H9 (cell line): ENCODE measurements around the gene CCDC160. TPM values are rescaled to one million over a fixed set of nuclear protein-coding genes. Genes with fewer than 3 reads are reported as not detected.

Source experiments
- DNase-seq: peaks from one replicate; pipeline ENCODE4 v3.0.0-alpha.2; 2017
- H2AFZ ChIP-seq: one replicate; pipeline ENCODE4 v1.6.1; 2013; ENCODE audit warnings: mild to moderate bottlenecking, low read length, control low read depth, moderate library complexity
- H2AK5ac ChIP-seq: 2 replicates; pipeline ENCODE4 v1.6.1; 2013; ENCODE audit warnings: low read length, control low read depth, mixed read lengths; ENCODE audit not compliant: insufficient read length
- H2BK120ac ChIP-seq: one replicate; pipeline ENCODE4 v1.6.1; 2013; ENCODE audit warnings: low read depth, mild to moderate bottlenecking, low read length, control low read depth, inconsistent platforms; ENCODE audit not compliant: poor library complexity, severe bottlenecking
- H2BK12ac ChIP-seq: 2 replicates; pipeline ENCODE4 v1.6.1; 2013; ENCODE audit warnings: low read length, control low read depth, mixed read lengths, low read depth; ENCODE audit not compliant: insufficient read length
- H2BK15ac ChIP-seq: 2 replicates; pipeline ENCODE4 v1.6.1; 2013; ENCODE audit warnings: low read depth, low read length, control low read depth
- H2BK20ac ChIP-seq: one replicate; pipeline ENCODE4 v1.6.1; 2013; ENCODE audit warnings: low read depth, mild to moderate bottlenecking, low read length, control low read depth, inconsistent platforms; ENCODE audit not compliant: poor library complexity, severe bottlenecking
- H2BK5ac ChIP-seq: 2 replicates; pipeline ENCODE4 v1.6.1; 2013; ENCODE audit warnings: low read length, control low read depth, mixed read lengths; ENCODE audit not compliant: insufficient read length
- H3K14ac ChIP-seq: 2 replicates; pipeline ENCODE4 v1.6.1; 2013; ENCODE audit warnings: low read length, control low read depth; ENCODE audit not compliant: insufficient read depth
- H3K18ac ChIP-seq: 2 replicates; pipeline ENCODE4 v1.6.1; 2013; ENCODE audit warnings: low read depth, mild to moderate bottlenecking, mixed read lengths, low read length, control low read depth; ENCODE audit not compliant: insufficient read length
- H3K23ac ChIP-seq: 2 replicates; pipeline ENCODE4 v1.6.1; 2013; ENCODE audit warnings: low read length, control low read depth, mixed read lengths, low read depth; ENCODE audit not compliant: insufficient read length
- H3K23me2 ChIP-seq: 2 replicates; pipeline ENCODE4 v1.6.1; 2013; ENCODE audit warnings: low read depth, mild to moderate bottlenecking, mixed read lengths, low read length, control low read depth; ENCODE audit not compliant: insufficient read length, poor library complexity, severe bottlenecking
- H3K27ac ChIP-seq: 2 replicates; pipeline ENCODE4 v1.5.1; 2013; ENCODE audit warnings: low read length, control low read depth, mixed read lengths, low read depth; ENCODE audit not compliant: insufficient read length
- H3K27me3 ChIP-seq: 2 replicates; pipeline ENCODE4 v1.6.1; 2013; ENCODE audit warnings: low read length, control low read depth, inconsistent platforms; ENCODE audit not compliant: insufficient read depth
- H3K4ac ChIP-seq: 2 replicates; pipeline ENCODE4 v1.6.1; 2013; ENCODE audit warnings: low read depth, mild to moderate bottlenecking, control low read depth, inconsistent platforms, low read length, moderate library complexity
- H3K4me1 ChIP-seq: 2 replicates; pipeline ENCODE4 v1.6.1; 2013; ENCODE audit warnings: low read length, control low read depth, inconsistent platforms; ENCODE audit not compliant: insufficient read depth
- H3K4me2 ChIP-seq: 2 replicates; pipeline ENCODE4 v1.6.1; 2013; ENCODE audit warnings: low read length, control low read depth, mixed read lengths; ENCODE audit not compliant: insufficient read length, insufficient read depth
- H3K56ac ChIP-seq: 2 replicates; pipeline ENCODE4 v1.6.1; 2013; ENCODE audit warnings: low read depth, mild to moderate bottlenecking, mixed read lengths, low read length, control low read depth; ENCODE audit not compliant: insufficient read length
- H3K79me1 ChIP-seq: 2 replicates; pipeline ENCODE4 v1.6.1; 2013; ENCODE audit warnings: low read depth, mild to moderate bottlenecking, moderate library complexity, low read length, control low read depth, inconsistent platforms; ENCODE audit not compliant: insufficient read depth, poor library complexity, severe bottlenecking
- H3K79me2 ChIP-seq: 2 replicates; pipeline ENCODE4 v1.6.1; 2013; ENCODE audit warnings: low read length, control low read depth, inconsistent platforms; ENCODE audit not compliant: insufficient read depth
- H3K9ac ChIP-seq: 2 replicates; pipeline ENCODE4 v1.6.1; 2013; ENCODE audit warnings: low read length, control low read depth, mixed read lengths; ENCODE audit not compliant: insufficient read length; ENCODE audit errors: extremely low read depth
- H3K9me3 ChIP-seq: one replicate; pipeline ENCODE4 v1.6.1; 2013; ENCODE audit warnings: low read depth, low read length, inconsistent platforms; ENCODE audit not compliant: control insufficient read depth
- H3T11ph ChIP-seq: one replicate; pipeline ENCODE4 v1.6.1; 2013; ENCODE audit warnings: mild to moderate bottlenecking, low read length, control low read depth, inconsistent platforms
- H4K20me1 ChIP-seq: one replicate; pipeline ENCODE4 v1.6.1; 2013; ENCODE audit not compliant: control insufficient read depth, insufficient read length, insufficient read depth
- H4K5ac ChIP-seq: 2 replicates; pipeline ENCODE4 v1.6.1; 2013; ENCODE audit warnings: low read depth, mild to moderate bottlenecking, mixed read lengths, low read length, control low read depth; ENCODE audit not compliant: insufficient read length
- H4K8ac ChIP-seq: replicated peaks from 2 replicates; pipeline ENCODE4 v1.6.1; 2013; ENCODE audit warnings: low read length, control low read depth, mixed read lengths, low read depth; ENCODE audit not compliant: insufficient read length
- H4K91ac ChIP-seq: 2 replicates; pipeline ENCODE4 v1.6.1; 2013; ENCODE audit warnings: low read depth, mild to moderate bottlenecking, moderate library complexity, mixed read lengths, low read length, control low read depth; ENCODE audit not compliant: insufficient read length
- H3K27ac Mint-ChIP-seq, 3 experiments: 2 replicates in 2 of 3; 3 replicates in 1 of 3; pipeline ENCODE4 v1.8.0; 2020 to 2021; ENCODE audit warnings: mixed read lengths in 3 of 3, mild to moderate bottlenecking in 1 of 3, moderate library complexity in 1 of 3
- H3K27me3 Mint-ChIP-seq: 2 replicates; pipeline ENCODE4 v1.8.0; 2021; ENCODE audit warnings: low read depth, mild to moderate bottlenecking, moderate library complexity, mixed read lengths
- H3K36me3 Mint-ChIP-seq, 3 experiments: 2 replicates in 2 of 3; 3 replicates in 1 of 3; pipeline ENCODE4 v1.8.0; 2020 to 2021; ENCODE audit warnings: low read depth in 3 of 3, mixed read lengths in 3 of 3; ENCODE audit not compliant: insufficient read depth in 1 of 3
- H3K4me1 Mint-ChIP-seq, 2 experiments: 2 replicates each; pipeline ENCODE4 v1.8.0; 2020; ENCODE audit warnings: mixed read lengths in 2 of 2
- H3K4me3 Mint-ChIP-seq, 2 experiments: 2 replicates in 1 of 2; 3 replicates in 1 of 2; pipeline ENCODE4 v1.8.0; 2020 to 2021; ENCODE audit warnings: mild to moderate bottlenecking in 2 of 2, mixed read lengths in 2 of 2, moderate library complexity in 1 of 2
- H3K9me3 Mint-ChIP-seq, 2 experiments: 2 replicates in 1 of 2; 3 replicates in 1 of 2; pipeline ENCODE4 v1.8.0; 2020; ENCODE audit warnings: mild to moderate bottlenecking in 2 of 2, mixed read lengths in 2 of 2, moderate library complexity in 1 of 2
- WGBS: extraction: QIAGEN DNeasy Blood & Tissue Kit; methylation state at CpG from one replicate; pipeline ENCODE4 v1.1.7; 2013; ENCODE audit warnings: missing lambda C conversion rate, low lambda C conversion rate, mixed read lengths; ENCODE audit not compliant: insufficient read length; ENCODE audit errors: extremely low coverage; 5-methylcytosine and 5-hydroxymethylcytosine counted together
- total RNA-seq: library from RNA; stranded (reverse); gene quantifications from 2 replicates; pipeline ENCODE4 v1.2.1, GENCODE V29; 2021
- TF ChIP-seq, protein P1 (sequence below): fragments of 200-600 bp; sonication (generic); conservative IDR thresholded peaks from 3 replicates; pipeline ENCODE4 v1.8.0; 2021; ENCODE audit warnings: antibody characterized with exemption, mild to moderate bottlenecking

Gene CCDC160
- total RNA-seq, 1 experiment from 2014 or later, result 1.2 TPM

DNA sequence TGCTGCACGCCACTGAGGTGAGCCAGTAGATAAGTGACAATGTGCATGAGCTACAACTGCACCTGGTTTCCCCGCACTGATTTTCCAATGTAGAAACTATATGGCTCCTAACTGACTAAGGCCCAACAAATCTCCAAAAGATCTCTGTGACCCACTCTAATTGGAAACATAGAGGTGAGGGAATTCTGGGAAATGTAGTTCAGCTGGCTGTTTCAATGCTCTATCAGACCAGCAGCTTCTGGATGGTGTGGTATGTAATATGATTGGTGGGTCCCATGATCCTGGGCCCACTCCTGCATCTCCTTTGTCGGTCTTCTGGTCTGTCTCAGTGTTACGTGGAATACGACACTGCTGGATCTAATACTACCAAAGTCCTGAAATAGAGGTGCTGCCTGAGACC, 18.6 kb downstream of the CCDC160 start:
- TF ChIP-seq, protein P1, sequence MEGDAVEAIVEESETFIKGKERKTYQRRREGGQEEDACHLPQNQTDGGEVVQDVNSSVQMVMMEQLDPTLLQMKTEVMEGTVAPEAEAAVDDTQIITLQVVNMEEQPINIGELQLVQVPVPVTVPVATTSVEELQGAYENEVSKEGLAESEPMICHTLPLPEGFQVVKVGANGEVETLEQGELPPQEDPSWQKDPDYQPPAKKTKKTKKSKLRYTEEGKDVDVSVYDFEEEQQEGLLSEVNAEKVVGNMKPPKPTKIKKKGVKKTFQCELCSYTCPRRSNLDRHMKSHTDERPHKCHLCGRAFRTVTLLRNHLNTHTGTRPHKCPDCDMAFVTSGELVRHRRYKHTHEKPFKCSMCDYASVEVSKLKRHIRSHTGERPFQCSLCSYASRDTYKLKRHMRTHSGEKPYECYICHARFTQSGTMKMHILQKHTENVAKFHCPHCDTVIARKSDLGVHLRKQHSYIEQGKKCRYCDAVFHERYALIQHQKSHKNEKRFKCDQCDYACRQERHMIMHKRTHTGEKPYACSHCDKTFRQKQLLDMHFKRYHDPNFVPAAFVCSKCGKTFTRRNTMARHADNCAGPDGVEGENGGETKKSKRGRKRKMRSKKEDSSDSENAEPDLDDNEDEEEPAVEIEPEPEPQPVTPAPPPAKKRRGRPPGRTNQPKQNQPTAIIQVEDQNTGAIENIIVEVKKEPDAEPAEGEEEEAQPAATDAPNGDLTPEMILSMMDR, result no peak
- no peak overlapping the region for H2BK12ac ChIP-seq
- no peak overlapping the region for H3K27ac Mint-ChIP-seq
- H3K4me1 Mint-ChIP-seq, result peaks cover 5 to 13% of the 10 kb centered on the region in 2 experiments; a peak in 3 of 4 replicates
- H3K9me3 ChIP-seq, result no peaks in the 10 kb centered on the region
- no peak overlapping the region for H2BK20ac ChIP-seq
- H3K14ac ChIP-seq, result no peak overlapping the region
- no peaks in the 10 kb centered on the region for H3K79me2 ChIP-seq
- no peak overlapping the region for H3K56ac ChIP-seq
- H3K36me3 Mint-ChIP-seq, result no peaks in the 10 kb centered on the region
- H3K4me3 Mint-ChIP-seq, result no peak overlapping the region
- no peak overlapping the region for H2BK5ac ChIP-seq
- H3K18ac ChIP-seq, result no peak overlapping the region
- no peak overlapping the region for H3T11ph ChIP-seq
- H3K9ac ChIP-seq, result no peak overlapping the region
- no peaks in the 10 kb centered on the region; the same call in 1 of the 2 replicates for H3K27me3 Mint-ChIP-seq
- no peak overlapping the region for H2AK5ac ChIP-seq
- no peaks in the 10 kb centered on the region for H3K79me1 ChIP-seq
- no peak overlapping the region for H3K23ac ChIP-seq
- H3K4me2 ChIP-seq, result no peak overlapping the region
- no peaks in the 10 kb centered on the region for H3K27me3 ChIP-seq
- WGBS, result no CpG with 5 or more reads among the region's 5 CpGs
- H2BK15ac ChIP-seq, result no peak overlapping the region
- H4K8ac ChIP-seq, result no peak overlapping the region
- DNase-seq, result no peak
- H4K20me1 ChIP-seq, result no peaks in the 10 kb centered on the region
- no peak overlapping the region for H2AFZ ChIP-seq
- peaks cover 0 to 30% of the 10 kb centered on the region in 2 experiments; a peak in 3 of 5 replicates for H3K9me3 Mint-ChIP-seq
- no peak overlapping the region for H3K27ac ChIP-seq
- no peak overlapping the region for H4K91ac ChIP-seq
- no peaks in the 10 kb centered on the region for H3K4me1 ChIP-seq
- no peak overlapping the region for H3K4ac ChIP-seq
- no peaks in the 10 kb centered on the region for H3K23me2 ChIP-seq
- no peak overlapping the region for H2BK120ac ChIP-seq
- H4K5ac ChIP-seq, result no peak overlapping the region
